IPS-15b (cell line): ENCODE results near the gene ITSN2.
"Not testable (repeated sequence)": the region's sequence is repeated elsewhere in the genome, so short reads cannot be mapped to it uniquely, and the experiment has no call there.

Experiments
- H3K27me3 ChIP-seq: one replicate; pipeline ENCODE4 v1.6.1; 2013; ENCODE audit warnings: low read length; ENCODE audit not compliant: control insufficient read depth, insufficient read depth
- H3K36me3 ChIP-seq: one replicate; pipeline ENCODE4 v1.6.1; 2013; ENCODE audit warnings: low read length; ENCODE audit not compliant: control insufficient read depth, insufficient read depth
- H3K4me1 ChIP-seq: one replicate; pipeline ENCODE4 v1.6.1; 2013; ENCODE audit warnings: mild to moderate bottlenecking, low read length; ENCODE audit not compliant: control insufficient read depth, insufficient read depth
- H3K4me3 ChIP-seq: one replicate; pipeline ENCODE4 v1.5.1; 2013; ENCODE audit warnings: low read depth, low read length
- H3K9ac ChIP-seq: one replicate; pipeline ENCODE4 v1.6.1; 2013; ENCODE audit warnings: low read depth, mild to moderate bottlenecking, low read length
- H3K9me3 ChIP-seq: one replicate; pipeline ENCODE4 v1.6.1; 2013; ENCODE audit warnings: mild to moderate bottlenecking, low read length; ENCODE audit not compliant: control insufficient read depth, insufficient read depth

The ITSN2 gene

DNA sequence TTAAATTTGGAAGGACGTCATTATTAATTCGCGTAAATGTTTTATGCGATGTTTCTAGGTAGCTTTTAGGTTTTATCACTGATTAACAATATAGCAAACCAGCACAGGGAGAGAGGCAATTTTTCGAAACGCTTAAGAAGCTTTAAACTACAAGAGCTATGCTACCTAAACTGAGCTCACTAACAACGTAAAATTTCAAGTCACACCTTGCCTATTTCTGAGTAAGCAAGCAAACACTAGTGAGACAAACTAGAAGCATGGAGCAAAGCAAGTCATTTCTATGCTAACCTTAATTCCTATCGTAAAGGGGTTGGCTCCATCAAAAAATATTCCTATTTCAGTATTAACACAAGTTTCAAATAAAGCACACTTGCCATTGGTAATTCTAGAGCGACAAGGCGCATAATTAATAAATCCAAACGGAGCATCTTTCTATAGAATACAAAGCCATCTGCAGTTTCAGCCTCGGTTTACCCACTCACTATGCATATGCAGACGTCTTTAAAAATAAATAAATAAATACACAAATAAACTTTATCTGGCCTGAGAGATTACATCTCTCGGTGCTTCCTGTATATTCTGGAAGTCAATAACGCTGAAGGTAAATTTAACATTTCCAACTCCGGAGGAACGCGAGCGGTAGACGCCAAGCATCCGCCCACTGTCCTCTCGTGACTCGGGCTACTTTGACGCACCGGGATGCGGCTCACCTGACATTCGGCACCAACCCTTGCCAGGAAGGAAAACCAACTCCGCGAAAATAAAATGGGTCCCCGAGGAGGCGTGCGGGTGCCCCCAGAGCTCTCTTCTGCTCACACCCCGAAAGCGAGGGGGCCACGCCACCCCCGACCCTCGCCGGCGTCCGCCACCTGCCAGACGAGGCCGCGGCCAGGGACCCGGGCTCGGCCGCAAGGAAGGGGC lies 947 bp downstream of the ITSN2 start:
- Histone ChIP-seq H3K4me3 (peak overlapping the region; percentile 72), H3K36me3 (peaks cover 2% of the 10 kb centered on the region), H3K4me1 (peaks cover 4% of the 10 kb centered on the region), H3K9me3 (no peaks in the 10 kb centered on the region), H3K9ac (peak overlapping the region; percentile 37), H3K27me3 (no peaks in the 10 kb centered on the region)

DNA sequence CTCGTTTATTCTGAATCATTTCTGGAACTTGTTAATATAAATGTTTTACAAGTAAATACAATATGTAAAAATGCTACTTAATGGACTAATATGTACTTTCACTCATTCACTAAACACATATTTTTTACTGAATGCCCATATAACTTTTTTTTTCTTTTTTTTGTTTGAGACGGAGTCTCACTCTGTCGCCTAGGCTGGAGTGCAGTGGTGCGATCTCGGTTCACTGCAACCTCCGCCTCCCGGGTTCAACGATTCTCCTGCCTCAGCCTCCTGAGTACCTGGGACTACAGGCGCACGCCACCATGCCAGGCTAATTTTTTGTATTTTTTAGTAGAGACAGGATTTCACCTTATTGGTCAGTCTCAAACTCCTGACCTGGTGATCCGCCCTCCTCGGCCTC lies 2.6 kb downstream of the ITSN2 start:
- H3K4me1 ChIP-seq, H3K27me3 ChIP-seq, H3K9ac ChIP-seq, H3K9me3 ChIP-seq, H3K4me3 ChIP-seq, H3K36me3 ChIP-seq: not testable (repeated sequence)

DNA sequence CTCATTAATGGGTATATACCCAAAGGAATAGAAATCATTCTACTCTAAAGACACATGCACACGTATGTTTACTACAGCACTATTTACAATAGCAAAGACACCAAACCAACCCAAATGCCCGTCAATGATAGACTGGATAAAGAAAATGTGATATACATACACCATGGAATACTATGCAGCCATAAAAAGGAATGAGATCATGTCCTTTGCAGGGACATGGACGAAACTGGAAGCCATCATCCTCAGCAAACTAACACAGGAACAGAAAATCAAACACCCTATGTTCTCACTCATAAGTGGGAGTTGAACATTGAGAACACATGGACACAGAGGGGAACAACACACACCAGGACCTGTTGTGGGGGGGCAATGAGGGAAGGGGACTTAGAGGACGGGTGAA lies 3.2 kb downstream of the ITSN2 start:
- H3K9me3 ChIP-seq, H3K27me3 ChIP-seq, H3K9ac ChIP-seq, H3K36me3 ChIP-seq, H3K4me1 ChIP-seq, H3K4me3 ChIP-seq: not testable (repeated sequence)

DNA sequence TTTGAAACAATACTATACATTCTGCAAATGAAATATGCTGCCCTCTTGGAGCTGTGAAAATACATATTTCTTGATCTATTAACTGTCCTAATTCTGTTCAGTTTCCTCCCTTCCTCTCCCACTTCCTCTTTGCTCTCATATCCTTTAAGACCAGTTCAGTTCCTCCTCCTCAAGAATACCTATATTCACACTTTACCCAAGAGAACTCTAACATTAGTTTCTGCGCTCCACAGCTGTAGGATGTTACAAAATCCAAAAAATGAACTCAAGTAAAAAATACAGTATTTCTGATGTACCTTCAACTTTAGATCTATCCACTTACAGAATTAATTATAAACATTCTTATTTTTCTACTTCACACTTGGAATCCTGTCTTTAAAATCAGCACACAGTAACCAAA lies 5.4 kb downstream of the ITSN2 start:
- Histone ChIP-seq H3K27me3 (no peaks in the 10 kb centered on the region), H3K36me3 (peaks cover under 1% of the 10 kb centered on the region), H3K9me3 (no peaks in the 10 kb centered on the region), H3K4me1 (no peaks in the 10 kb centered on the region), H3K4me3 (no peak overlapping the region), H3K9ac (no peak overlapping the region)

DNA sequence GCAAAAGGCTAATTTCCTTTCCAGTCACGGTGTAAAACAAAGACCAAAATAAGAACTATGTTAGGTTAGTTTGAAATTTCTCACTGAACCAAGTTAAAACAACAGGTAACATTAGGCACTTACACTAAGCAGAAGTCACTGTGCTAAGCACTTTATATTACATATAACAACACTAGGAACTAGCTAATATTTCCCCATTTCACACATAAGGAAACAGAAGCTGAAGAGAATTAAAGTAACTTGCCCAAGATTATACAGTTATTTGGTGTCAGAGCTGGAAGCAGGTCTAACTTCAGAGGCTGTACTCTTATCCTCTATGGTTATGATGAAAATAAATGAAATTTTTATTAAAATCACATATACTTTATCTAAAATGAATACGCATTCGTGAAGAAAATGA lies 5.9 kb downstream of the ITSN2 start:
- H3K36me3 ChIP-seq = no peaks in the 10 kb centered on the region
- no peaks in the 10 kb centered on the region for H3K4me1 ChIP-seq
- no peak overlapping the region for H3K9ac ChIP-seq
- H3K4me3 ChIP-seq = no peak overlapping the region
- H3K9me3 ChIP-seq = no peaks in the 10 kb centered on the region
- no peaks in the 10 kb centered on the region for H3K27me3 ChIP-seq

DNA sequence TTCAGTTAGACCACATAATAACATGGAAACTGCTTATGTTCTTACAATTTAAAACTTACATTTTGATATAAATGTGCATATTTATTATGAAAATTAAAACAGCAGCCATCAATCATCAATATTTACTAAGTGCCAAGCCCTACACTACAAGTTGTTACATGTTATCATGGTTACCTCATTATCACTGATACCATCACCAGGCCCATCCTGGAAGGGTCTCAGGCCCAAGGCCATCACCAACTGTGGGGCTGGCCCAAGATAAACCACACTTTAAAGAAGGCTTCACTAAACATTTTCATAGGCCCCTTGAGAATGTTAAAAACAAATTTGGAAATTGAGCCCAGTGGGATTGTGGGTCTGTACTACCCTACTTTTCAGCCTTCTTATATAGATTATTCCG lies 6.4 kb downstream of the ITSN2 start:
- H3K4me3 ChIP-seq = no peak overlapping the region
- no peaks in the 10 kb centered on the region for H3K9me3 ChIP-seq
- H3K36me3 ChIP-seq = no peaks in the 10 kb centered on the region
- no peaks in the 10 kb centered on the region for H3K27me3 ChIP-seq
- no peak overlapping the region for H3K9ac ChIP-seq
- no peaks in the 10 kb centered on the region for H3K4me1 ChIP-seq

DNA sequence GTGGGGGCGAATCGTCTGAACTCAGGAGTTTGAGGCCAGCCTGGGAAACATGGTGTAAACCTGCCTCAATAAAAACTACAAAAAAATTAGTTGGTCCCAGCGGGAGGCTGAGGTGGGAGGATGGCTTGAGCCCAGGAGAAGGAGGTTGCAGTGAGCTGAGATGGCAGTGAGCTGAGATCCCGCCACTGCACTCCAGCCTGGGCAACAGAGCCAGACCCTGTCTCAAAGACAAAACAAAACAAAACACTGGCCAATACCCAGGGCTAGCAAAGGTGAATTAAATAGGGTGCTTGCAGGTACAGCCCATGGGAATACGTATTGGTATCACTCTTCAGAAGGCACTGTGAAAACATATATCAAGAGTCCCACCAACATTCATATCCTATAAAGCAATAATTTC lies 7.0 kb downstream of the ITSN2 start:
- Histone ChIP-seq H3K9me3 (no peaks in the 10 kb centered on the region), H3K4me1 (no peaks in the 10 kb centered on the region), H3K4me3 (no peak overlapping the region), H3K27me3 (no peaks in the 10 kb centered on the region), H3K36me3 (no peaks in the 10 kb centered on the region), H3K9ac (no peak overlapping the region)

DNA sequence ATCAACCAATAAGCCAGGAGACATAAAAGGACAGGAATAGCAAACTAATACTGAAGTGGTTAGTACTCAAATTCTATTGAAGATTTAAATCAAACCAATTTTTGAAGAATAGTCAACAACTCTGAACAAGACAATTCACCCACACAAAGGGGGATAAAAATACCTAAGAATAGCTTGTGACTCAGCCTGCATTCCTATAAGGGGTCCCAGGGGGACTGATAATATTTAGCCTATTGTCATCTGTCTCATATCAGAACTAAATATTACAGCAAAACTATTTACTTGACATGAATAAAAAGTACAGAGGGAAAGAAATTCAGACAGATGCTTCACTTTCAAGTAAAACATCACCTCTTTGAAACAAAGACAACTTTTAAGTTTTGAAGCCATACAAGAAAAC lies 7.7 kb downstream of the ITSN2 start:
- H3K36me3 ChIP-seq = no peaks in the 10 kb centered on the region
- H3K27me3 ChIP-seq = no peaks in the 10 kb centered on the region
- H3K9ac ChIP-seq = no peak overlapping the region
- no peak overlapping the region for H3K4me3 ChIP-seq
- H3K9me3 ChIP-seq = no peaks in the 10 kb centered on the region
- no peaks in the 10 kb centered on the region for H3K4me1 ChIP-seq

DNA sequence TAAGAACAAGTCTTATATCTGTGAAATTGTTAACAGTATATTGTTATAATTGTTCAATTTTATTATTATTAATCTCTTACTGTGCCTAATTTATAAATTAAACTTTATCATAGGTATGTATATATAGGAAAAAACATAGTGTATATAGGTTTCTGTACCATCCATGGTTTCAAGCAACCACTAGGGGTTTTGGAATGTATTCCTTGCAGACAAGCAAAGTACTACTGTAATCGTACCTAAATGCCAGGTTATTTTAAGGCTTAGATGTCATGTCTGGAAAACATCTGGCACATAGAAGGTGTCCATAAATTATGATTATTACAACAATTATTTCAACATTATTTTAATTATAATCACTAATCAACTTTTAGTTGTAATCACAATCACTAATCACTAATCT lies 8.4 kb downstream of the ITSN2 start:
- no peak overlapping the region for H3K4me3 ChIP-seq
- H3K36me3 ChIP-seq = no peaks in the 10 kb centered on the region
- H3K27me3 ChIP-seq = no peaks in the 10 kb centered on the region
- H3K9me3 ChIP-seq = no peaks in the 10 kb centered on the region
- H3K4me1 ChIP-seq = no peaks in the 10 kb centered on the region
- H3K9ac ChIP-seq = no peak overlapping the region

DNA sequence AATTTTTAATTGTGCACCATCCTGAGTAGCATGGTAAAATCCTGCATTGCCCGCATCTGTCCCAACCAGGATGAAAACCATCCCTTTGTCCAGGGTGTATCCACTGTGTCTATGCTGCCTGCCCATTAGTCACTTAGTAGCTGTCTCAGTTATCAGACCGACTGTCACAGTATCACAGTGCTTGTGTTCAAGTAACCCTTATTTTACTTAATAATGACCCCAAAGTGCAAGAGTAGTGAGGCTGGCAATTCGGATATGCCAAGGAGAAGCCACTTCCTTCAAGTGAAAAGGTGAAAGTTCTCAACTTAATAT lies 8.8 kb downstream of the ITSN2 start:
- Histone ChIP-seq H3K4me3 (no peak overlapping the region), H3K36me3 (no peaks in the 10 kb centered on the region), H3K9ac (no peak overlapping the region), H3K27me3 (no peaks in the 10 kb centered on the region), H3K4me1 (no peaks in the 10 kb centered on the region), H3K9me3 (no peaks in the 10 kb centered on the region)

DNA sequence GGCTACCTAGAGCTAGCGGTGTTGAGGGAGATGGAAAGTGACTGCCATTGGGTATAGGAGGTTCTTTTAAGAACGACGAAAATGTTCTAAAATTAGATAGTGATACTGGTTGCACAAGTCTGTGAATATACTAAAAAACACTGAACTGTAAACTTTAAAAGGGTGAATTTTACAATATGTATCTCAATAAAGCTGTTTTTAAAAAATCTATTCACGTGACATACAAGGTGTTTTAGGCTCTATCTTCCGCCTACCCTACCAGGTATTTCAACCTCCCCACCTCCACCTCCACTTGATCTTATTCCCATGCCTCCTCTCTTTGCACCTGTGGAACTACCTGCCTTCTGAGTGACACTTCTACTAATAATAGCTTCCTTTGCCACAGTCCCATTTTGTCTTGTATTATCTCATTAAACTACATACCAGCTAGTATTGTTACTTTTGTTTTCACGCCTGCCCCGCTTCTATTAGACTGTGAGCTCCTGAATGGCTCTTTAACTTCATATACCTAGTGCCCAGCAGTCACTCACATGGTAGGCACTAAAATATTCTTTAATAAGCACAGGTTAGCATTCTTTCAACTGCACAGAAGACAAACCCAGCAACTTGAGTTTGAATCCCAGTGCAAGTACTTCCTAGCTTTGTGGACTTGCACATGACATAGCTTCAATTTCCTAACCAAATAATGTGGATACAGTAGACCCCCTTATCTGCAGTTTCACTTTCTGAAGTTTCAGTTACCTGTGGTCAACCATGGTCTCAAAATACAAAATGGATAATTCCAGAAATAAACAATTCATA lies 9.3 kb downstream of the ITSN2 start:
- Histone ChIP-seq H3K9me3 (no peaks in the 10 kb centered on the region), H3K4me3 (no peak overlapping the region), H3K27me3 (no peaks in the 10 kb centered on the region), H3K4me1 (no peaks in the 10 kb centered on the region), H3K36me3 (no peaks in the 10 kb centered on the region), H3K9ac (no peak overlapping the region)

DNA sequence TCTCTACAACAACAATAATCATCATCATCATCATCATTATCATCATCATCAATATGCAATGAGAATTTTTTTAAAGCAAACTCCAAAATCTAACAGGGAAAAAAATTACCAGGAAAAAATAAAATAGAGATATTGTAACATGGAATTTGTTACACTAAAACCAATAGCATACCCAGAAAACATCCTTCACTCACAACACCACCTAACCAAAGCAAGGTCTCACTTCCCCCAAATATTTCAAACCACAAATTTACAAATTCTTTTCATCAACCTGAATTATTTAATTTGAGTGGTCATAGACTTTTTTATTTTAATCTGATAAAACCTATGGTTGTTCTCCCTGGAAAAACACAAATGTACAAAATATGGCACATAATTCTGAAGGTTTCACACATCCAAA lies 11.2 kb downstream of the ITSN2 start:
- Histone ChIP-seq H3K27me3 (no peaks in the 10 kb centered on the region), H3K4me3 (no peak overlapping the region), H3K9ac (no peak overlapping the region), H3K36me3 (no peaks in the 10 kb centered on the region), H3K4me1 (no peaks in the 10 kb centered on the region), H3K9me3 (no peaks in the 10 kb centered on the region)
